HEK293T (cell line): ENCODE data around the gene EFR3B.

Source experiments
- CTCF ChIA-PET: fragments of 350-600 bp; formaldehyde crosslinking; extraction: SDS; loops from one replicate; lab custom pipeline; 2021; ENCODE audit warnings: antibody characterized with exemption, inconsistent platforms; lab: Yijun Ruan, JAX
- POLR2A ChIA-PET: fragments of 350-600 bp; formaldehyde crosslinking; extraction: SDS; loops from one replicate; lab custom pipeline; 2020; ENCODE audit warnings: antibody characterized with exemption, inconsistent platforms; lab: Yijun Ruan, JAX
- DNase-seq: peaks from one replicate; pipeline ENCODE4 v3.0.0; 2012; ENCODE audit warnings: mixed read lengths; ENCODE audit errors: extremely low spot score
- ARNT ChIP-seq: fragments of 450-650 bp; IDR thresholded peaks from 2 replicates; pipeline ENCODE4 v1.6.1; 2017; ENCODE audit warnings: mild to moderate bottlenecking
- BHLHE40 ChIP-seq: fragments of 450-650 bp; IDR thresholded peaks from 2 replicates; pipeline ENCODE4 v1.6.1; 2016; ENCODE audit warnings: mild to moderate bottlenecking, moderate library complexity, borderline replicate concordance
- CTBP1 ChIP-seq: fragments of 450-650 bp; IDR thresholded peaks from 2 replicates; pipeline ENCODE4 v1.6.1; 2016; ENCODE audit warnings: borderline replicate concordance
- ELF4 ChIP-seq: fragments of 450-650 bp; IDR thresholded peaks from 2 replicates; pipeline ENCODE4 v1.6.1; 2017; ENCODE audit warnings: antibody characterized with exemption
- FOXA1 ChIP-seq: fragments of 450-650 bp; IDR thresholded peaks from 2 replicates; pipeline ENCODE4 v1.6.1; 2016; ENCODE audit warnings: mild to moderate bottlenecking
- FOXK2 ChIP-seq: fragments of 450-650 bp; IDR thresholded peaks from 2 replicates; pipeline ENCODE4 v1.6.1; 2016; ENCODE audit warnings: mild to moderate bottlenecking
- FOXM1 ChIP-seq: fragments of 450-650 bp; IDR thresholded peaks from 2 replicates; pipeline ENCODE4 v1.6.1; 2017; ENCODE audit warnings: mild to moderate bottlenecking, borderline replicate concordance
- HDGF ChIP-seq: fragments of 450-650 bp; IDR thresholded peaks from 2 replicates; pipeline ENCODE4 v1.6.1; 2017; ENCODE audit warnings: antibody characterized with exemption, borderline replicate concordance
- L3MBTL2 ChIP-seq: fragments of 450-650 bp; conservative IDR thresholded peaks from 2 replicates; pipeline ENCODE4 v1.6.1; 2016; ENCODE audit warnings: mild to moderate bottlenecking
- LEF1 ChIP-seq: fragments of 450-650 bp; IDR thresholded peaks from 2 replicates; pipeline ENCODE4 v1.6.1; 2017; ENCODE audit warnings: mild to moderate bottlenecking, borderline replicate concordance
- NFRKB ChIP-seq: fragments of 450-650 bp; IDR thresholded peaks from 2 replicates; pipeline ENCODE4 v1.6.1; 2016; ENCODE audit warnings: mild to moderate bottlenecking, moderate library complexity
- PKNOX1 ChIP-seq: fragments of 450-650 bp; IDR thresholded peaks from 2 replicates; pipeline ENCODE4 v1.6.1; 2016
- SP1 ChIP-seq: fragments of 450-650 bp; IDR thresholded peaks from 2 replicates; pipeline ENCODE4 v1.6.1; 2017
- SUZ12 ChIP-seq: fragments of 450-650 bp; IDR thresholded peaks from 2 replicates; pipeline ENCODE4 v1.6.1; 2016; ENCODE audit warnings: mild to moderate bottlenecking
- TARDBP ChIP-seq: fragments of 450-650 bp; IDR thresholded peaks from 2 replicates; pipeline ENCODE4 v1.6.1; 2016
- ZNF384 ChIP-seq: fragments of 450-650 bp; IDR thresholded peaks from 2 replicates; pipeline ENCODE4 v1.6.1; 2016

Gene EFR3B

GRCh38 chr2:25023333-25023732, 18.5 kb upstream of the EFR3B start:
- DNase-seq: no peak
- ChIA-PET POLR2A (no interaction called here), CTCF (no interaction called here)
- TF ChIP-seq L3MBTL2 (no peak), ZNF384 (no peak), CTBP1 (no peak), TARDBP (no peak), BHLHE40 (no peak)

- POLR2A ChIA-PET: no interaction called here
- no peak for TF ChIP-seq NFRKB
- CTCF ChIA-PET: interaction anchor here (1.6 kb wide), 1 partner anchor 14 kb away, joined by 5 read pairs; no protein-coding TSS in a partner anchor
- no peak for DNase-seq
Measured at GRCh38 chr2:25025229-25026007, 16.5 kb upstream of the EFR3B start.

GRCh38 chr2:25026008-25026530, 15.8 kb upstream of the EFR3B start:
- POLR2A ChIA-PET: no interaction called here
- CTCF ChIA-PET: interaction anchor here (1.6 kb wide), 1 partner anchor 14 kb away, joined by 5 read pairs; no protein-coding TSS in a partner anchor
- no peak for TF ChIP-seq SP1
- no peak for TF ChIP-seq FOXM1
- DNase-seq: no peak

- TF ChIP-seq FOXA1: no peak
- TF ChIP-seq ZNF384: no peak
- no peak for TF ChIP-seq BHLHE40
- no peak for TF ChIP-seq L3MBTL2
- TF ChIP-seq SUZ12: no peak
- no peak for TF ChIP-seq FOXM1
- TF ChIP-seq FOXK2: no peak
- no peak for TF ChIP-seq ARNT
- TF ChIP-seq PKNOX1: no peak
- TF ChIP-seq LEF1: no peak
- TF ChIP-seq SP1: no peak
- TF ChIP-seq HDGF: no peak
- TF ChIP-seq TARDBP: no peak
- CTCF ChIA-PET: no interaction called here
- DNase-seq: no peak
- POLR2A ChIA-PET: no interaction called here
Measured at GRCh38 chr2:25029183-25029554, 12.7 kb upstream of the EFR3B start.

GRCh38 chr2:25030702-25031101, 11.2 kb upstream of the EFR3B start:
- TF ChIP-seq PKNOX1 (no peak), SP1 (no peak), CTBP1 (no peak), HDGF (no peak), SUZ12 (no peak), TARDBP (no peak), FOXM1 (no peak), ZNF384 (no peak)
- no peak for DNase-seq
- ChIA-PET POLR2A (no interaction called here), CTCF (no interaction called here)

GRCh38 chr2:25032094-25032493, 9.8 kb upstream of the EFR3B start:
- DNase-seq: no peak
- POLR2A ChIA-PET: interaction anchor here (0.8 to 0.9 kb wide), 2 partner anchors 9 to 18 kb away, joined by 3 read pairs; no protein-coding TSS in a partner anchor
- CTCF ChIA-PET: interaction anchor here (1.5 kb wide), 1 partner anchor 9 kb away, joined by 4 read pairs; no protein-coding TSS in a partner anchor
- TF ChIP-seq SP1: no peak
- no peak for TF ChIP-seq HDGF
- TF ChIP-seq FOXM1: no peak
- TF ChIP-seq CTBP1: no peak
- no peak for TF ChIP-seq ZNF384
- no peak for TF ChIP-seq SUZ12
- no peak for TF ChIP-seq LEF1
- no peak for TF ChIP-seq PKNOX1
- no peak for TF ChIP-seq ELF4
- TF ChIP-seq TARDBP: no peak
- no peak for TF ChIP-seq NFRKB
- no peak for TF ChIP-seq FOXK2
- TF ChIP-seq BHLHE40: no peak
- TF ChIP-seq ARNT: no peak
- TF ChIP-seq L3MBTL2: no peak
- no peak for TF ChIP-seq FOXA1
